ENCODE results near the gene OR4N5. TPM values are rescaled to one million over a fixed set of nuclear protein-coding genes. Genes with fewer than 3 reads are reported as not detected.
A peak's percentile ranks its signal among the peaks of the same experiment; 100 is the strongest.
"Not testable (repeated sequence)": the region's sequence is repeated elsewhere in the genome, so short reads cannot be mapped to it uniquely, and the experiment has no call there.

The OR4N5 gene
- not detected for total RNA-seq
- long read RNA-seq, result 0 reads

- no peak for ATAC-seq
- no peak for DNase-seq
- intact Hi-C loops (cut with DNase I), result no loop called here
These were observed at the start of gene OR4N5 for GRCh38 chr14:20138520-20138919. Gene OR4N5 (plus strand): TSS chr14:20138820. CDS start chr14:20143736, 4,916 bp downstream.

- intact Hi-C loops (cut with DNase I), result no loop called here
- no peak for ATAC-seq
- no peak for DNase-seq
These were observed 46.6 kb upstream of the OR4N5 start for GRCh38 chr14:20092050-20092449.

GRCh38 chr14:20093442-20093841, 45.2 kb upstream of the OR4N5 start:
- intact Hi-C loops (cut with DNase I), result no loop called here
- ATAC-seq (no peak), DNase-seq (no peak)

GRCh38 chr14:20098926-20099770, 39.5 kb upstream of the OR4N5 start:
- DNase-seq; ATAC-seq; intact Hi-C loops (cut with DNase I): not testable (repeated sequence)

- DNase-seq (no peak), ATAC-seq (no peak)
- intact Hi-C loops (cut with DNase I), result no loop called here
These were observed 28.2 kb upstream of the OR4N5 start, which contains the start of gene OR4K17 for GRCh38 chr14:20110438-20110837. Gene OR4K17 (plus strand): TSS chr14:20110739. CDS start chr14:20117500, 6,761 bp downstream.

GRCh38 chr14:20112321-20112720, 26.3 kb upstream of the OR4N5 start:
- DNase-seq (no peak), ATAC-seq (no peak)
- intact Hi-C loops (cut with DNase I), result no loop called here

- intact Hi-C loops (cut with DNase I), result no loop called here
These were observed 21.9 kb upstream of the OR4N5 start for GRCh38 chr14:20116748-20117147.

GRCh38 chr14:20118795-20119194, 19.8 kb upstream of the OR4N5 start:
- ATAC-seq, result no peak
- intact Hi-C loops (cut with DNase I), result no loop called here
- no peak for DNase-seq

More at GRCh38 chr14:20116748-20117147, 21.9 kb upstream of the OR4N5 start:
- no peak for ATAC-seq
- DNase-seq, result no peak

GRCh38 chr14:20143911-20144310, 5.3 kb downstream of the OR4N5 start:
- DNase-seq, result no peak
- ATAC-seq, result no peak
- intact Hi-C loops (cut with DNase I), result no loop called here

GRCh38 chr14:20144820-20145219, 6.2 kb downstream of the OR4N5 start:
- no peak for ATAC-seq
- no peak for DNase-seq
- intact Hi-C loops (cut with DNase I), result no loop called here

- ATAC-seq (no peak), DNase-seq (no peak)
- intact Hi-C loops (cut with DNase I), result no loop called here
These were observed 25.8 kb downstream of the OR4N5 start for GRCh38 chr14:20164462-20164861.

- DNase-seq, result no peak
- intact Hi-C loops (cut with DNase I), result no loop called here
- no peak for ATAC-seq
These were observed 28.5 kb downstream of the OR4N5 start for GRCh38 chr14:20167091-20167490.

GRCh38 chr14:20169852-20170251, 31.2 kb downstream of the OR4N5 start:
- DNase-seq; ATAC-seq; intact Hi-C loops (cut with DNase I): not testable (repeated sequence)

GRCh38 chr14:20174205-20174604, 35.6 kb downstream of the OR4N5 start:
- ATAC-seq; DNase-seq; intact Hi-C loops (cut with DNase I): not testable (repeated sequence)

GRCh38 chr14:20176330-20176729, 37.7 kb downstream of the OR4N5 start:
- intact Hi-C loops (cut with DNase I), result no loop called here
- DNase-seq, result no peak
- ATAC-seq, result no peak

GRCh38 chr14:20177433-20177974, 38.9 kb downstream of the OR4N5 start:
- intact Hi-C loops (cut with DNase I), result no loop called here
- DNase-seq (no peak), ATAC-seq (no peak)

GRCh38 chr14:20179218-20179617, 40.6 kb downstream of the OR4N5 start:
- DNase-seq (no peak), ATAC-seq (peak in 1 of 2 donors; percentile 82)
- intact Hi-C loops (cut with DNase I), result no loop called here

GRCh38 chr14:20179880-20180279, 41.3 kb downstream of the OR4N5 start:
- ATAC-seq (peak in 1 of 2 donors; percentile 80), DNase-seq (no peak)
- intact Hi-C loops (cut with DNase I), result no loop called here

- no peak for ATAC-seq
- intact Hi-C loops (cut with DNase I), result no loop called here
- no peak for DNase-seq
These were observed 41.9 kb downstream of the OR4N5 start for GRCh38 chr14:20180486-20180885.

- intact Hi-C loops (cut with DNase I), result no loop called here
- DNase-seq, result no peak
- no peak for ATAC-seq
These were observed 45.6 kb downstream of the OR4N5 start for GRCh38 chr14:20184181-20184580.

- DNase-seq (no peak), ATAC-seq (no peak)
- intact Hi-C loops (cut with DNase I), result no loop called here
These were observed 52.0 kb downstream of the OR4N5 start, which contains the start of gene OR11G2 for GRCh38 chr14:20190596-20190995. Gene OR11G2 (plus strand): TSS chr14:20190896. CDS start chr14:20197438, 6,542 bp downstream.

All from left cardiac atrium (tissue), 4 donors.